Activated naive CD4-positive, alpha-beta T cell treated with anti-CD3 and anti-CD28 coated beads, Interleukin-2, amount 50 U/mL, for 72 hours (primary cell): ENCODE data around the gene SGMS2. TPM values are rescaled to one million over a fixed set of nuclear protein-coding genes. Genes with fewer than 3 reads are reported as not detected.
"Not testable (repeated sequence)": the region's sequence is repeated elsewhere in the genome, so short reads cannot be mapped to it uniquely, and the experiment has no call there.

Experiments
- ATAC-seq, 2 donors: fragments of 150-1000 bp; cut with Tn5 transposase; 2 replicates each; pipeline ENCODE4 v1.10.0; 2021; ENCODE audit warnings: mild to moderate bottlenecking in 2 of 2, moderate library complexity in 2 of 2
- DNase-seq, 2 donors: peaks; one replicate each; pipeline ENCODE4 v3.0.0; 2021 to 2022; ENCODE audit warnings: low spot score in 2 of 2
- H3K27ac Mint-ChIP-seq, 2 donors: one replicate each; pipeline ENCODE4 v1.8.0; 2022; ENCODE audit warnings: mild to moderate bottlenecking in 2 of 2, mixed read lengths in 2 of 2
- H3K36me3 Mint-ChIP-seq, 2 donors: one replicate each; pipeline ENCODE4 v1.8.0; 2022; ENCODE audit warnings: mixed read lengths in 2 of 2
- H3K9me3 Mint-ChIP-seq, 2 donors: one replicate each; pipeline ENCODE4 v1.8.0; 2022; ENCODE audit warnings: mixed read lengths in 2 of 2
- total RNA-seq, 2 donors: library from RNA; stranded (reverse); gene quantifications; one replicate each; pipeline ENCODE4 v1.2.3, GENCODE V29; 2022

The SGMS2 gene
- total RNA-seq, 2 donors from 2014 or later: 0.16 to 1.1 TPM

- H3K9me3 Mint-ChIP-seq: no peaks in the 10 kb centered on the region
- H3K27ac Mint-ChIP-seq: no peak overlapping the region
- H3K36me3 Mint-ChIP-seq: peaks cover 0 to 8% of the 10 kb centered on the region in 2 donors
- ATAC-seq: no peak
- DNase-seq: peak in 1 of 2 donors; percentile 15
These were observed 63.5 kb downstream of the SGMS2 start for GRCh38 chr4:107888237-107888636.

GRCh38 chr4:107890779-107891178, 66.0 kb downstream of the SGMS2 start:
- Mint-ChIP-seq H3K27ac (no peak overlapping the region), H3K9me3 (no peaks in the 10 kb centered on the region)
- ATAC-seq: no peak

DNA sequence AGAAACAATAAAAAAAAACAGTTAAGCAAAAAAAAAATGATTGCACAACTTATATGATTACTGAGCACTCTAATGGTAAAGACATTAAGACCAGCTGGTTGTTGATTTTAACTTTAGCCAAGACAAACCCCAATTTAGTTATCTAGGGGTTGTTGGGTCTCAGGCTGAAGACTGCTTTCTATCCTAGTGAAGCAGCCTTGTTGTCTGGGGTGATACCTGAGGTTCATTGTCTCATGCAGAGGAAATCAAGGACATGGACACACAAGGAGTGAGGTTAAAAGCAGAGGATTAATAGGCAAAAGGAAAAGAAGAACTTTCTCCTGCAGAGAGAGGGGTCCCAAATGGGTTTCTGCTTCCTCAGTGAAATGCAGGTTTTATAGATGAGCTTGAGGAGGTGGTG, 66.6 kb downstream of the SGMS2 start:
- no peak for ATAC-seq
- Mint-ChIP-seq H3K9me3 (no peaks in the 10 kb centered on the region), H3K27ac (no peak overlapping the region), H3K36me3 (peaks cover 0 to 14% of the 10 kb centered on the region in 2 donors)
- DNase-seq: no peak

More at GRCh38 chr4:107890779-107891178, 66.0 kb downstream of the SGMS2 start:
- no peak for DNase-seq
- H3K36me3 Mint-ChIP-seq: peaks cover 0 to 14% of the 10 kb centered on the region in 2 donors

GRCh38 chr4:107893171-107894137, 68.7 kb downstream of the SGMS2 start:
- Mint-ChIP-seq H3K27ac (no peak overlapping the region), H3K36me3 (peaks cover 0 to 14% of the 10 kb centered on the region in 2 donors), H3K9me3 (no peaks in the 10 kb centered on the region)
- DNase-seq: no peak
- no peak for ATAC-seq

DNA sequence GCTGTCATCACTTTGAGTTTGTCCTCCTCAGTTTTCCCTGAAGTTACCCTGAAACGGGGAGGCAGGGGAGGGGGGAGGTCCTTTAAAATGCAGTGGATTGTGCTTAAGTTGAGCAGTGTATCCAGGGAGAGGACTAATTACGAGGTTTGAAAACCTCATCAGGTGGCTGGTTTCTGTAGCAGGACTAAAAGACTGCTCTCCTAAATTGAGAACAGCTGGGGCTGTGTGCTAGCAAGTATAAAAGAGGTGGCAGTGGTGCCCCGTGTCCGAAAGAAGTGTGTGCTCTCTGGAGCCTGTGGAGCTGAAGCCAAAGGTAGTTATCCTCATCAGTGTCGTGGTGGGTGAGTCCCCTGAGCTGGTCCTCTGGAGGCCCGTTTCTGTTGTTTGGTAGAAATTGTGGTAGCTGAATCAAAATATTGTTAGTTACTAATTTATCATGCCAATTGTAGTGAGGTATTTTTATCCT, 69.4 kb downstream of the SGMS2 start:
- peaks cover 0 to 14% of the 10 kb centered on the region in 2 donors for H3K36me3 Mint-ChIP-seq
- no peak overlapping the region for H3K27ac Mint-ChIP-seq
- ATAC-seq (no peak), DNase-seq (no peak)
- no peaks in the 10 kb centered on the region for H3K9me3 Mint-ChIP-seq

GRCh38 chr4:107896158-107896645, 71.5 kb downstream of the SGMS2 start:
- no peak overlapping the region for H3K27ac Mint-ChIP-seq
- DNase-seq (peak in 1 of 2 donors; percentile 10), ATAC-seq (peak; percentile 91 to 95)
- peaks cover 0 to 6% of the 10 kb centered on the region in 2 donors for H3K36me3 Mint-ChIP-seq
- no peaks in the 10 kb centered on the region for H3K9me3 Mint-ChIP-seq

- Mint-ChIP-seq H3K36me3 (peaks cover 0 to 6% of the 10 kb centered on the region in 2 donors), H3K27ac (no peak overlapping the region), H3K9me3 (no peaks in the 10 kb centered on the region)
- DNase-seq: no peak
- ATAC-seq: no peak
These were observed 71.9 kb downstream of the SGMS2 start for GRCh38 chr4:107896646-107897045.

DNA sequence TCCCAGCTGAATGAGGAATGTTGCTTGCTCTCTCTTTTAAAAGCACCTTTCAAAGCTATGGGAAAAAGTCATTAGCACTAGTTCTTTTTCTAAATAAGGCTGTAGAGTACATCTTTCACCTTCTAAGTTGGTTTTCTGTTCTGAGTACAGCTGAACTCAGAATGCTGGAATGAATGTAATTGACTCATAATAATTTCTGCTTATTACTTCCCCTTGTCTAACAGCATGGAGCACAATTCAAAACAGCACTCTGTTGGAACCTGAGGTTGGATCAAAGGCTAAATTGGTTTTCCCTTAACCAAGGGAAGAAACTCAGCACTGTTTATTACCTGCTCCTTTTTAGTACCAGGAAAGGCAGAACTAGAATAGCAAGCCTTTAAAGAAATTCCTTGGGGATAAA, 73.1 kb downstream of the SGMS2 start:
- ATAC-seq (peak; percentile 51 to 77), DNase-seq (no peak)
- H3K36me3 Mint-ChIP-seq: peaks cover 0 to 6% of the 10 kb centered on the region in 2 donors
- no peaks in the 10 kb centered on the region for H3K9me3 Mint-ChIP-seq
- H3K27ac Mint-ChIP-seq: no peak overlapping the region

GRCh38 chr4:107900067-107900466, 75.3 kb downstream of the SGMS2 start:
- DNase-seq (no peak), ATAC-seq (no peak)
- Mint-ChIP-seq H3K27ac (no peak overlapping the region), H3K9me3 (peaks cover 10% of the 10 kb centered on the region in 2 donors), H3K36me3 (peaks cover 8 to 14% of the 10 kb centered on the region in 2 donors)

DNA sequence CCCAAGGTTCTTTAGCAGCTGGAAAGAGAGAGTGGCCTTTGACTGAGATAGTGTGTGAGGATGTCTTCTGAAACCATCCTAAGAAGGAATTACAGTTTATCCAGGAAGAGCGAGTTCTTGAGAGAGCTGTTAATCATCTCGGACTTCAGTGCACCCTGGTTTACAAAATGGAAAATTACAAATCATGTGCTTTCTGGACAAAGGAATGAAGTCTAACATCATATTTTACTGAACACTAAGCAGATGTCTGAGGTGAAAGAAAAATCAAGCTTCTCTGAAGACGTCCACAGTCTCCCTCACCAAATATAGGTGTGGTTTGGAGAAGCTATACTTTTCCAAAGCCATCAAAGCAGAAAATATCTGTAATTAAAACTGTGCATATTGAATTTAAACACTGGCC, 75.8 kb downstream of the SGMS2 start:
- H3K9me3 Mint-ChIP-seq: peaks cover 12% of the 10 kb centered on the region in 2 donors
- H3K36me3 Mint-ChIP-seq: peaks cover 10 to 11% of the 10 kb centered on the region in 2 donors
- H3K27ac Mint-ChIP-seq: no peak overlapping the region
- ATAC-seq: no peak
- DNase-seq: no peak

DNA sequence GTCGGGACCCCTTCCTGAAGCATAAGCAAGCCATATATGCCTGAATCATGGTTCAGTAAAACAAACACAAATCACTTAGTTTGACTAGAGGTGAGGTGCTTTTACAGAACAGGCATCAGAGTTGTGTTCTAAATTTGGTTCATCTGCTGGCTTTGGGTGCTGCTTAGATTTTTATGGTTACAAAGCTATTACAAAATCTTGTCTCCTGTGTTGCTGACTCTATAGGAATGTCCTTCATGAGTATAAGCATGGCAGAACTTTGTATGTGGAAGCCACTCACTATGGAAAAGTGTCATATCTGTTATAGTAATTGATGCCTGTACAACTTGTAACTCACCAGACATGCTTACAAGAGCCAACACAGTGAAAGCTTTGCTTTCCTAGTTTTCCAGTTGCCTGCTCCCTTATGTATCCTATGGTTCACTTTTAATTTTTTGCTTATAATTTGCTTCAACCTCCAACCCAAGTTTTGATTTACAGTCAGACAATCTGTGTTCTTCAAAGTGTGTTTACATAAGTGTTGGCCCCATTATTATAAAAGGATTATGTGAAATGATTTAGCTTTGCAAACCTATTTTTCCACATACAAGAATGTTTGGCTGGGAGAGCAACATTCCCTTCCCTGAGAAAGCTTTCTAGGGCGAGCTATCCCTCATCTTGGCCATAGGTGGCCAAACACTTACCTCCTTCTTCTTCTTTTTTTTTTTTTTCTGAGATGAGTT, 76.6 kb downstream of the SGMS2 start:
- ATAC-seq (no peak), DNase-seq (no peak)
- Mint-ChIP-seq H3K36me3 (peaks cover 10 to 11% of the 10 kb centered on the region in 2 donors), H3K9me3 (peaks cover 12% of the 10 kb centered on the region in 2 donors), H3K27ac (no peak overlapping the region)

DNA sequence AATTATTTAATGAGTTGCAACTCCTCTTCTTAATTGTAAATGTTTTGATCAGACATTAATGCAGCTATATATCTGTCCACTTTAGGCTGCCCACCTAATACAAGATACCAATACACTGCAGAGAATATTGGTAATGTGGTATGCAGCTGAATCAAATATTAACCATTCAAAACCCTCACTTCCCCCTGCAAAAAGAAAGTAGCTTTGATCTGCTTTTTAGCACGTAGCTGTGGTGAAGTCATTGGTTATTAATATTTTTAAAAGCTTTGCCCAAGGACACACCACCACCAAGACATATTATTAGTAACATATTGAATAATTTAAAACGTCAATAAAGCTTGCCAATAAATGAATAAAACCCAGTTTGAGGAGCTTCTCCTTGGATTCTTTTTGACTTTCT, 78.0 kb downstream of the SGMS2 start:
- Mint-ChIP-seq H3K36me3 (peaks cover 10 to 11% of the 10 kb centered on the region in 2 donors), H3K9me3 (peaks cover 12% of the 10 kb centered on the region in 2 donors), H3K27ac (no peak overlapping the region)
- DNase-seq (no peak), ATAC-seq (no peak)

DNA sequence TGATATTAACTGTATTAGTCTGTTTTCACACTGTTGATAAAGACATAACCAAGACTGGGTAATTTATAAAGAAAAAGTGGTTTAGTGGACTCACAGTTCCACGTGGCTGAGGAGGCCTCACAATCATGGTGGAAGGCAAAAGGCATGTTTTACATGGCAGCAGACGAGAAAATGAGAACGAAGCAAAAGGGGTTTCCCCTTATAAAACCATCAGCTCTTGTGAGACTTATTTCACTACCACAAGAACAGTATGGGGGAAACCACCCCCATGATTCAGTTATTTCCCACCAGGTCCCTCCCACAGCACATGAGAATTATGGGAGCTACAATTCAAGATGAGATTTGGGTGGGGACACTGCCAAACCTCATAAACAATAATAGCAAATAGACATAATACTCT, 80.3 kb downstream of the SGMS2 start:
- DNase-seq, H3K27ac Mint-ChIP-seq: not testable (repeated sequence)
- peak in 1 of 2 donors; percentile 68 for ATAC-seq
- Mint-ChIP-seq H3K36me3 (peaks cover 10 to 11% of the 10 kb centered on the region in 2 donors), H3K9me3 (peaks cover 12% of the 10 kb centered on the region in 2 donors)

DNA sequence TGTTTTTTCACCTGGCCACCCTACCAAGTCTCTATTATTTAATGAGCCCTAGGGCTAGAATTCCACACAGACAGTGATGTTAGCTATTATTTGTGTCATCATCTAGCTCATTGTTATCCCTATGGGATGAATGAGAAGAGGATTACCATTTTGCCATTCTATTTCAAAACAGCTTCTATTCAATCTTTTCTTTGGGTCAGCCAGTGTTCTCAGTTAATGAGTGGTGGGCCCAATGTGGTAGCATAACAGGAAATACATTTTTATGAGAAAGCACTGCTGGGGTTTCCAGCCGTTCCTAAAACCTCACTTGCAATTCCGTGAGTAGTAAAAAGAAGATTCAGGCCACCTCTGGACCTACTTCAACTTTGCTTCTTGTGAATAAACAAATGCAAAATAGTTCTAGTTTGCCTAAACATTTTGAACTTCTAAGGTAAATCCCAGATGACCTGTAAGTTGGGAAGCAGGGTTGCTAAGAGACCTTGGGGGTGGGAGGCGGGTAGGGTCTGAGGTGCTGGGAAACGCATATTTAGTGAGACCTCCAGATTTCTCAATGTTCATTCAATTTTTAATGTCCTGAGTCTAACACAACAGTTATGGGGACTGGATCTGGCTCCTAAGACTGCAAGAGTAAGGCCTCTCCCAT, 81.8 kb downstream of the SGMS2 start:
- Mint-ChIP-seq H3K9me3 (peaks cover 12% of the 10 kb centered on the region in 2 donors), H3K36me3 (peaks cover 10 to 11% of the 10 kb centered on the region in 2 donors), H3K27ac (no peak overlapping the region)
- DNase-seq (no peak), ATAC-seq (no peak)

DNA sequence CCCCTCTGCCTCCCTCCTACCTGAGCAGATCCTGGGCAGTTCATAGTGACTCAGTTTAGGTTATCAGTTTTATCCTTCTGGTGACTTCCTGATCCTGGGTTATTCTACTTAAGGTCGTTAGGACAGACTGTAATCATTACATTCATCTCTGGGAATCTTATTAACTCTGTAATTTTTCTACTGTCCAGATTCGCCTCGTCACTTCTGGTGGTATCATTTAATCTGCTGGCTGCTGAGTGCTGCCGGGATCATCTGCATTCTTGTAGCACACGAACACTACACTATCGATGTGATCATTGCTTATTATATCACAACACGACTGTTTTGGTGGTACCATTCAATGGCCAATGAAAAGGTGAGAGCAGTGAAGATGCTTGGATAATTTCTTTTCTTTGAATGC, 83.6 kb downstream of the SGMS2 start:
- H3K9me3 Mint-ChIP-seq: peaks cover 12% of the 10 kb centered on the region in 2 donors
- DNase-seq (no peak), ATAC-seq (no peak)
- peaks cover 10 to 11% of the 10 kb centered on the region in 2 donors for H3K36me3 Mint-ChIP-seq
- H3K27ac Mint-ChIP-seq: peak overlapping the region in 1 of 2 donors; percentile 2

GRCh38 chr4:107913283-107913899, 88.7 kb downstream of the SGMS2 start:
- ATAC-seq: peak; percentile 67 to 69
- DNase-seq: peak in 1 of 2 donors; percentile 60
- no peaks in the 10 kb centered on the region for H3K9me3 Mint-ChIP-seq
- no peaks in the 10 kb centered on the region for H3K36me3 Mint-ChIP-seq
- H3K27ac Mint-ChIP-seq: peak overlapping the region in 1 of 2 donors; percentile 32
